T follicular helper cell (primary cell): ENCODE measurements around the gene HM13.
"Not testable (repeated sequence)": the region's sequence is repeated elsewhere in the genome, so short reads cannot be mapped to it uniquely, and the experiment has no call there.

Experiments
- DNase-seq: peaks from one replicate; pipeline ENCODE4 v3.0.0-alpha.2; 2020; ENCODE audit warnings: low read depth

The HM13 gene

GRCh38 chr20:31567380-31567720, 53.1 kb downstream of the HM13 start:
- DNase-seq = no peak

- DNase-seq = no peak
These were observed 53.9 kb downstream of the HM13 start for GRCh38 chr20:31568041-31568731.

- no peak for DNase-seq
These were observed 54.5 kb downstream of the HM13 start for GRCh38 chr20:31568773-31569162.

GRCh38 chr20:31569163-31570020, 55.1 kb downstream of the HM13 start:
- peak; percentile 38 for DNase-seq

GRCh38 chr20:31570021-31570463, 55.8 kb downstream of the HM13 start:
- DNase-seq = no peak

GRCh38 chr20:31570735-31571617, 56.7 kb downstream of the HM13 start:
- DNase-seq = no peak

- no peak for DNase-seq
These were observed 57.9 kb downstream of the HM13 start for GRCh38 chr20:31572042-31572700.

- DNase-seq = peak; percentile 80
These were observed 58.7 kb downstream of the HM13 start for GRCh38 chr20:31572701-31573554.

- no peak for DNase-seq
These were observed 59.5 kb downstream of the HM13 start for GRCh38 chr20:31573555-31574321.

- not testable (repeated sequence) for DNase-seq
These were observed 60.7 kb downstream of the HM13 start for GRCh38 chr20:31574986-31575385.

GRCh38 chr20:31576751-31577150, 62.5 kb downstream of the HM13 start:
- DNase-seq = no peak

- no peak for DNase-seq
These were observed 63.0 kb downstream of the HM13 start for GRCh38 chr20:31577194-31577593.

- no peak for DNase-seq
These were observed 64.4 kb downstream of the HM13 start for GRCh38 chr20:31578448-31579138.

- no peak for DNase-seq
These were observed 65.0 kb downstream of the HM13 start for GRCh38 chr20:31579245-31579644.

GRCh38 chr20:31579941-31580651, 65.9 kb downstream of the HM13 start:
- not testable (repeated sequence) for DNase-seq

- DNase-seq = no peak
These were observed 66.5 kb downstream of the HM13 start for GRCh38 chr20:31580706-31581105.

GRCh38 chr20:31581391-31581790, 67.1 kb downstream of the HM13 start:
- DNase-seq = no peak

GRCh38 chr20:31587545-31588389, 73.5 kb downstream of the HM13 start:
- no peak for DNase-seq
